ENCODE results near the gene ASXL2. TPM values are rescaled to one million over a fixed set of nuclear protein-coding genes. Genes with fewer than 3 reads are reported as not detected.

ASXL2 gene
- polyA plus RNA-seq (2013, experiment 1 of 2), result 13.8 TPM
- 14.1 TPM for polyA plus RNA-seq (2013, experiment 2 of 2)

GRCh38 chr2:25878361-25879132 is at the start of gene ASXL2:
TSS of gene ASXL2 (minus strand) at chr2:25878487. CDS start at chr2:25878222, 265 bp downstream.
- Histone ChIP-seq H3K9ac (ENCODE audit: low read length) (peak within 1 kb of the TSS; percentile 96), H2BK15ac (replicated peaks; ENCODE audit: low read depth) (no peak within 1 kb of the TSS), H3K27ac (ENCODE audit: low read depth, low read length) (peak within 1 kb of the TSS; percentile 66), H3K79me2 (ENCODE audit: control insufficient read depth, insufficient read depth, low read length) (peaks cover 33% of the 10 kb centered on the region), H3K36me3 (ENCODE audit: control insufficient read depth, insufficient read depth, low read length) (no peaks in the 10 kb centered on the region), H4K8ac (ENCODE audit: low read depth, low read length) (no peak within 1 kb of the TSS), H3K4me1 (ENCODE audit: control insufficient read depth, low read depth, low read length) (peaks cover 3% of the 10 kb centered on the region), H2BK120ac (ENCODE audit: low read depth, low read length) (peak within 1 kb of the TSS; percentile 23), H2AK5ac (ENCODE audit: low read length) (no peak within 1 kb of the TSS), H3K79me1 (ENCODE audit: low read length) (no peaks in the 10 kb centered on the region), H3K27me3 (ENCODE audit: insufficient read depth, low read length, poor library complexity) (no peaks in the 10 kb centered on the region), H4K5ac (ENCODE audit: low read length) (no peak within 1 kb of the TSS), H3K4ac (ENCODE audit: low read depth, low read length) (peak within 1 kb of the TSS; percentile 74), H3K23ac (ENCODE audit: low read length) (peak within 1 kb of the TSS; percentile 82), H3K56ac (ENCODE audit: low read length) (peak within 1 kb of the TSS; percentile 98), H3K4me3 (ENCODE audit: low read length) (peak within 1 kb of the TSS; percentile 97), H3K4me2 (ENCODE audit: low read length) (peak within 1 kb of the TSS; percentile 76), H3K18ac (ENCODE audit: low read length) (peak within 1 kb of the TSS; percentile 83), H2BK5ac (ENCODE audit: low read length) (peak within 1 kb of the TSS; percentile 39)
- peak; percentile 99 for DNase-seq
- no CpG with 5 or more reads among the region's 56 CpGs for WGBS (ENCODE audit: extremely low coverage, insufficient coverage, low lambda C conversion rate)

DNA sequence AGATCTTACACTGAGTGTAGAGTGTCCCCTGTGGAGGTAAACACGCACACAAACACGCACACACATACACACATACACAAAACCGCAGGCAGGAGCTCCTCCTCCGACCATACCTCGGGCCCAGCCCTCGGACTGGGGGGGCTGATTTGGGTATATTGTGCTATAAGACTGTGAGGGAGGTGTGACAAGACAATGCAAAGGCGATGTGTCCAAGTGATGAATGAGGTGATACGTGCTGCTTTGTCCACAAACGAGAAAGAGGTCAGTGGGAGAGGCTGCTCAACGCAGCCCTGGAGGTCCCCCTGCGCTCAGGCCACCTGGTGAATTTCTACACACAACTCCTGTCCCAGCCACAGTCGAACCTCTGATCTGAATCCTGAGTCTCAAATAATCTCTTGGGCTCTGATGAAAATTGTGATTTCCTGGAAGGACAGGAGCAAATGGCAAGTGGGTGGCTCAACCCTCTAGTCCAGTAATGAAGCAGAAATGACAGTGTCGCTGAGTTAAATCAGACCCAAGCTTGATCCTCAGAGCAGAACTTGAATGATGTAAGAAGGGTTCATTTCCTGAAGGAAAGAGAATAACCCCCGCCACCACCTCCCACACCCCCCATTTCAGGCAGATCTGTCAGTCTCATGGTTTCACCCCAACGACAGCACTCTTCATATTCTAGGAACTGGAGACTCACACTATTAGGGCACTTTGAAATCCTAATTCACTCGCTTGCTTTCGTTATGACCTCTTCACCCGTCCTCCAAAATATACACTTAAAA is 48.9 kb upstream of the ASXL2 start:
- H3K56ac ChIP-seq (ENCODE audit: low read length), result no peak overlapping the region
- no peak overlapping the region for H3K4ac ChIP-seq (ENCODE audit: low read depth, low read length)
- H4K8ac ChIP-seq (ENCODE audit: low read depth, low read length), result no peak overlapping the region
- no peak for DNase-seq
- H3K4me1 ChIP-seq (ENCODE audit: control insufficient read depth, low read depth, low read length), result no peaks in the 10 kb centered on the region
- no peak overlapping the region for H3K27ac ChIP-seq (ENCODE audit: low read depth, low read length)
- H3K79me2 ChIP-seq (ENCODE audit: control insufficient read depth, insufficient read depth, low read length), result no peaks in the 10 kb centered on the region
- H2AK5ac ChIP-seq (ENCODE audit: low read length), result no peak overlapping the region
- H3K4me2 ChIP-seq (ENCODE audit: low read length), result no peak overlapping the region
- peaks cover 6% of the 10 kb centered on the region for H3K36me3 ChIP-seq (ENCODE audit: control insufficient read depth, insufficient read depth, low read length)
- H3K18ac ChIP-seq (ENCODE audit: low read length), result no peak overlapping the region
- H4K5ac ChIP-seq (ENCODE audit: low read length), result no peak overlapping the region
- no peak overlapping the region for H2BK5ac ChIP-seq (ENCODE audit: low read length)
- no peak overlapping the region for H2BK15ac ChIP-seq (replicated peaks; ENCODE audit: low read depth)
- no peak overlapping the region for H2BK120ac ChIP-seq (ENCODE audit: low read depth, low read length)
- H3K27me3 ChIP-seq (ENCODE audit: insufficient read depth, low read length, poor library complexity), result no peaks in the 10 kb centered on the region
- no peak overlapping the region for H3K23ac ChIP-seq (ENCODE audit: low read length)
- H3K79me1 ChIP-seq (ENCODE audit: low read length), result no peaks in the 10 kb centered on the region
- no CpG with 5 or more reads among the region's 18 CpGs for WGBS (ENCODE audit: extremely low coverage, insufficient coverage, low lambda C conversion rate)
- H3K9ac ChIP-seq (ENCODE audit: low read length), result no peak overlapping the region
- H3K4me3 ChIP-seq (ENCODE audit: low read length), result no peak overlapping the region

GRCh38 chr2:25922501-25922900 is 44.2 kb upstream of the ASXL2 start:
- Histone ChIP-seq H4K5ac (ENCODE audit: low read length) (no peak overlapping the region), H3K79me1 (ENCODE audit: low read length) (no peaks in the 10 kb centered on the region), H3K4me1 (ENCODE audit: control insufficient read depth, low read depth, low read length) (no peaks in the 10 kb centered on the region), H3K4me3 (ENCODE audit: low read length) (no peak overlapping the region), H3K23ac (ENCODE audit: low read length) (no peak overlapping the region), H4K8ac (ENCODE audit: low read depth, low read length) (no peak overlapping the region), H3K27ac (ENCODE audit: low read depth, low read length) (no peak overlapping the region), H2BK5ac (ENCODE audit: low read length) (no peak overlapping the region), H3K9ac (ENCODE audit: low read length) (no peak overlapping the region), H3K79me2 (ENCODE audit: control insufficient read depth, insufficient read depth, low read length) (no peaks in the 10 kb centered on the region), H3K4me2 (ENCODE audit: low read length) (no peak overlapping the region), H2BK15ac (replicated peaks; ENCODE audit: low read depth) (no peak overlapping the region), H3K36me3 (ENCODE audit: control insufficient read depth, insufficient read depth, low read length) (no peaks in the 10 kb centered on the region), H2BK120ac (ENCODE audit: low read depth, low read length) (no peak overlapping the region), H3K4ac (ENCODE audit: low read depth, low read length) (no peak overlapping the region), H2AK5ac (ENCODE audit: low read length) (no peak overlapping the region), H3K56ac (ENCODE audit: low read length) (no peak overlapping the region), H3K27me3 (ENCODE audit: insufficient read depth, low read length, poor library complexity) (no peaks in the 10 kb centered on the region), H3K18ac (ENCODE audit: low read length) (no peak overlapping the region)
- no peak for DNase-seq
- WGBS (ENCODE audit: extremely low coverage, insufficient coverage, low lambda C conversion rate), result no CpG with 5 or more reads among the region's 2 CpGs

DNA sequence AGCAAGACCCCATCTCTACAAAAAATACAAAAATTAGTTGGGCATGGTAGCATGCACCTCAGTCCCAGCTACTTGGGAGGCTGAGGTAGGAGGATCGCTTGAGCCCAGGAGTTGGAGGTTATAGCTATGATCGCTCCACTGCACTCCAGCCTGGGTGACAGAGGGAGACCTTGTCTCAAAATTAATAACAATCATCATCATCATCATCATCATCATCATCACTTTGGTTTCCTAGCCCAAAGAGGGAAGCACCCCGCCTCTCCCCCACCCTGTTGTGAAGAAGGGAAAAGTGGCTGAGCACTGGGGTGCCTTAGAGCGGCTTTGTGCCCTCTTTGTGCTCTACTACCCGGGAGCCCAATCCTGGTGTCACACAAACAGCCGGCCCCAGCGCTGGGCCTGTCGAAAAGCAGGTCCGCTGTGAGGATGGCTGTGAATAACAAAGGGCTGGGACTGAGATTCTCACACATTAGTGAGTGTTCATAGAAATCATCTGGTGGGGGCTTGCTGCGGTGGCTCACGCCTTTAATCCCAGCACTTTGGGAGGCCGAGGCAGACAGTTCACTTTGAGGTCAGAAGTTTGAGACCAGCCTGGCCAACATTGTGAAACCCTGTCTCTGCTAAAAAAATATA is 42.6 kb upstream of the ASXL2 start:
- DNase-seq, result peak; percentile 9
- H2BK15ac ChIP-seq (replicated peaks; ENCODE audit: low read depth), result no peak overlapping the region
- H3K4me2 ChIP-seq (ENCODE audit: low read length), result no peak overlapping the region
- H4K5ac ChIP-seq (ENCODE audit: low read length), result no peak overlapping the region
- no peaks in the 10 kb centered on the region for H3K79me2 ChIP-seq (ENCODE audit: control insufficient read depth, insufficient read depth, low read length)
- H2AK5ac ChIP-seq (ENCODE audit: low read length), result no peak overlapping the region
- H3K4ac ChIP-seq (ENCODE audit: low read depth, low read length), result no peak overlapping the region
- H3K79me1 ChIP-seq (ENCODE audit: low read length), result no peaks in the 10 kb centered on the region
- no peaks in the 10 kb centered on the region for H3K27me3 ChIP-seq (ENCODE audit: insufficient read depth, low read length, poor library complexity)
- no peak overlapping the region for H3K9ac ChIP-seq (ENCODE audit: low read length)
- no peak overlapping the region for H3K56ac ChIP-seq (ENCODE audit: low read length)
- H2BK5ac ChIP-seq (ENCODE audit: low read length), result no peak overlapping the region
- no peaks in the 10 kb centered on the region for H3K4me1 ChIP-seq (ENCODE audit: control insufficient read depth, low read depth, low read length)
- H3K27ac ChIP-seq (ENCODE audit: low read depth, low read length), result no peak overlapping the region
- H3K18ac ChIP-seq (ENCODE audit: low read length), result no peak overlapping the region
- H4K8ac ChIP-seq (ENCODE audit: low read depth, low read length), result no peak overlapping the region
- H2BK120ac ChIP-seq (ENCODE audit: low read depth, low read length), result no peak overlapping the region
- H3K23ac ChIP-seq (ENCODE audit: low read length), result no peak overlapping the region
- no peak overlapping the region for H3K4me3 ChIP-seq (ENCODE audit: low read length)
- no CpG with 5 or more reads among the region's 12 CpGs for WGBS (ENCODE audit: extremely low coverage, insufficient coverage, low lambda C conversion rate)
- H3K36me3 ChIP-seq (ENCODE audit: control insufficient read depth, insufficient read depth, low read length), result no peaks in the 10 kb centered on the region

- Histone ChIP-seq H4K5ac (ENCODE audit: low read length) (no peak overlapping the region), H3K27me3 (ENCODE audit: insufficient read depth, low read length, poor library complexity) (no peaks in the 10 kb centered on the region), H3K23ac (ENCODE audit: low read length) (no peak overlapping the region), H3K27ac (ENCODE audit: low read depth, low read length) (no peak overlapping the region), H2AK5ac (ENCODE audit: low read length) (no peak overlapping the region), H3K79me2 (ENCODE audit: control insufficient read depth, insufficient read depth, low read length) (no peaks in the 10 kb centered on the region), H3K4ac (ENCODE audit: low read depth, low read length) (no peak overlapping the region), H3K4me2 (ENCODE audit: low read length) (no peak overlapping the region), H2BK120ac (ENCODE audit: low read depth, low read length) (no peak overlapping the region), H3K4me3 (ENCODE audit: low read length) (no peak overlapping the region), H2BK5ac (ENCODE audit: low read length) (no peak overlapping the region), H3K56ac (ENCODE audit: low read length) (no peak overlapping the region), H2BK15ac (replicated peaks; ENCODE audit: low read depth) (no peak overlapping the region), H4K8ac (ENCODE audit: low read depth, low read length) (no peak overlapping the region), H3K36me3 (ENCODE audit: control insufficient read depth, insufficient read depth, low read length) (no peaks in the 10 kb centered on the region), H3K9ac (ENCODE audit: low read length) (no peak overlapping the region), H3K4me1 (ENCODE audit: control insufficient read depth, low read depth, low read length) (no peaks in the 10 kb centered on the region), H3K79me1 (ENCODE audit: low read length) (no peaks in the 10 kb centered on the region), H3K18ac (ENCODE audit: low read length) (no peak overlapping the region)
- WGBS (ENCODE audit: extremely low coverage, insufficient coverage, low lambda C conversion rate), result no CpG with 5 or more reads among the region's 5 CpGs
- DNase-seq, result no peak
Observed at GRCh38 chr2:25920336-25920735, 42.0 kb upstream of the ASXL2 start.
